NB4 (cell line): ENCODE data around the gene SNED1.

Experiments used
- DNase-seq: peaks from one replicate; pipeline ENCODE4 v3.0.0; 2010; ENCODE audit warnings: low read depth
- H3K4me3 ChIP-seq: one replicate; pipeline ENCODE4 v1.5.1; 2011; ENCODE audit warnings: mild to moderate bottlenecking, low read depth, low read length, moderate library complexity
- MYC ChIP-seq: IDR thresholded peaks from 2 replicates; pipeline ENCODE4 v1.6.1; 2011; ENCODE audit warnings: low read depth, low read length
- POLR2A ChIP-seq: IDR thresholded peaks from 2 replicates; pipeline ENCODE4 v1.6.1; 2011; ENCODE audit warnings: mild to moderate bottlenecking; ENCODE audit not compliant: insufficient read length; ENCODE audit errors: extremely low read depth
- TF ChIP-seq, protein P1 (sequence below): IDR thresholded peaks from 2 replicates; pipeline ENCODE4 v1.6.1; 2011; ENCODE audit warnings: low read depth, low read length
- TF ChIP-seq, protein P2 (sequence below): IDR thresholded peaks from one replicate; pipeline ENCODE4 v1.5.1; 2012; ENCODE audit warnings: low read depth, low read length

SNED1 gene

DNA sequence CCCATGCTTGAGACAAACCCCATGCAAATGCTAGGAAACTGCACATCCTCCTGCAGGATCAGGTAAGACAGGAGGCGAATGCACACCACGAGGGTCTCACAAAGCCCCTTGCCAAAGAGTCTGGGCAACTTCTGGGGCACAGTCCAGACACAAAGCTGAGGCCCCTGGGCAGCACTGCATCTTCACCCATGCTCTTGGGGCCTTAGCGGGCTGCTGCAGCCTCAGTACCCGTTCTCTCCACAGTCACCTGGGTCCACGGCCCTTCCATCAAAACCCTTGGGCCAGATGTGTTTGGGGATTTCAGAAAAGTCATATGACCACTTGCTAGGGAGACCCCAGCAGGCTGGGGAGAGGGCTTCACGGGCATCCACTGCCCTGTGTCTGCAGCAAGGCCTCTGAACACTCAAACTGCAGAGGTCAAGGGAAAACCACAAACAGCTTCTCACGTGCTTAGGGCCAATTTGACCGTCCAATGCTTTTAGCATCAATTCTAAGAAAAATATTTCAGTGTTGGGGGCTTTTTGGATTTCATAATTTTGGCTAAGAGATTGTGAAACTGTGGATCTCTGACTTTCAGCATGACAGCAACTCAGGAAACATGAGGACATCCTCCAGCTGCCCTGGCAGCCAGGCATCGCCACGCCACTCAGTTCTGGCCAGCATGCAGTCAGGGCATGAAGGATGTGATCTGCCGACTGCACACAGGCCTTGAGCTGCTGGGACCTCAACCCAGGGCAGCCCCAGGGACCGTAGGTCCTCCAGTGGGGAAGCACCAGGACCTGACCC lies 130.9 kb downstream of the SNED1 start:
- H3K4me3 ChIP-seq, result no peak overlapping the region
- no peak for DNase-seq
- TF ChIP-seq, protein P1, sequence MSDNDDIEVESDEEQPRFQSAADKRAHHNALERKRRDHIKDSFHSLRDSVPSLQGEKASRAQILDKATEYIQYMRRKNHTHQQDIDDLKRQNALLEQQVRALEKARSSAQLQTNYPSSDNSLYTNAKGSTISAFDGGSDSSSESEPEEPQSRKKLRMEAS, result no peak
- TF ChIP-seq MYC, result no peak
- TF ChIP-seq, protein P2, sequence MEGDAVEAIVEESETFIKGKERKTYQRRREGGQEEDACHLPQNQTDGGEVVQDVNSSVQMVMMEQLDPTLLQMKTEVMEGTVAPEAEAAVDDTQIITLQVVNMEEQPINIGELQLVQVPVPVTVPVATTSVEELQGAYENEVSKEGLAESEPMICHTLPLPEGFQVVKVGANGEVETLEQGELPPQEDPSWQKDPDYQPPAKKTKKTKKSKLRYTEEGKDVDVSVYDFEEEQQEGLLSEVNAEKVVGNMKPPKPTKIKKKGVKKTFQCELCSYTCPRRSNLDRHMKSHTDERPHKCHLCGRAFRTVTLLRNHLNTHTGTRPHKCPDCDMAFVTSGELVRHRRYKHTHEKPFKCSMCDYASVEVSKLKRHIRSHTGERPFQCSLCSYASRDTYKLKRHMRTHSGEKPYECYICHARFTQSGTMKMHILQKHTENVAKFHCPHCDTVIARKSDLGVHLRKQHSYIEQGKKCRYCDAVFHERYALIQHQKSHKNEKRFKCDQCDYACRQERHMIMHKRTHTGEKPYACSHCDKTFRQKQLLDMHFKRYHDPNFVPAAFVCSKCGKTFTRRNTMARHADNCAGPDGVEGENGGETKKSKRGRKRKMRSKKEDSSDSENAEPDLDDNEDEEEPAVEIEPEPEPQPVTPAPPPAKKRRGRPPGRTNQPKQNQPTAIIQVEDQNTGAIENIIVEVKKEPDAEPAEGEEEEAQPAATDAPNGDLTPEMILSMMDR, result no peak
- no peak for TF ChIP-seq POLR2A

- TF ChIP-seq MYC, result no peak
- TF ChIP-seq, protein P1, result no peak
- TF ChIP-seq, protein P2, result no peak
- TF ChIP-seq POLR2A, result no peak
- H3K4me3 ChIP-seq, result no peak overlapping the region
- DNase-seq, result no peak
These were observed 131.9 kb downstream of the SNED1 start for GRCh38 chr2:241130316-241130715.

DNA sequence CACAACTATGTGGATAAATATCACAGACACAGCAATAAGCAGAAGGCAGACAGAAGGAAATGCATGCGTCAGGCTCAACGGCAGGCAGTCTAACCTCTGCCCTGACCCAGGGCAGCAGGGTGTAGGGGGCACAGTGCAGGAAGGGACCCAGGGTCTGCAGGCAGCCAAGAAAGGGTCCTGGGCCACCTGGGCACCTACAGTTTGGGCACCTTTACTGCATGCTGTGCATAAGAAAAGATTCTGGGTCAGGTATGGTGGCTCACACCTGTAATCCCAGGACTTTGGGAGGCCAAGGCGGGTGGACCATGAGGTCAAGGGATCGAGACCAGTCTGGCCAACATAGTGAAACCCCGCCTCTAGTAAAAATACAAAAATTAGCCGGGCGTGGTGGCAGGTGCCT lies 133.1 kb downstream of the SNED1 start:
- no peak for DNase-seq
- TF ChIP-seq, protein P2, result no peak
- TF ChIP-seq POLR2A (no peak), MYC (no peak)
- TF ChIP-seq, protein P1, result no peak
- H3K4me3 ChIP-seq, result no peak overlapping the region

- no peak overlapping the region for H3K4me3 ChIP-seq
- TF ChIP-seq, protein P2, result no peak
- DNase-seq, result no peak
These were observed 134.4 kb downstream of the SNED1 start for GRCh38 chr2:241132538-241133435.

- TF ChIP-seq, protein P2, result no peak
- TF ChIP-seq POLR2A (no peak), MYC (no peak)
- TF ChIP-seq, protein P1, result no peak
These were observed 135.0 kb downstream of the SNED1 start for GRCh38 chr2:241133436-241133820.

More at GRCh38 chr2:241133436-241133820, 135.0 kb downstream of the SNED1 start:
- no peak for DNase-seq
- no peak overlapping the region for H3K4me3 ChIP-seq
